CD14-positive monocyte (primary cell): Measurements from ENCODE around the gene ZNF440. TPM values are rescaled to one million over a fixed set of nuclear protein-coding genes. Genes with fewer than 3 reads are reported as not detected.
"Not testable (repeated sequence)": the region's sequence is repeated elsewhere in the genome, so short reads cannot be mapped to it uniquely, and the experiment has no call there.

Source experiments
- DNase-seq, 3 donors: peaks; one replicate each; pipeline ENCODE4 v3.0.0-alpha.2; 2011 to 2022
- H2AFZ ChIP-seq: 2 replicates; pipeline ENCODE4 v1.6.0; 2012; ENCODE audit warnings: mild to moderate bottlenecking, low read depth, low read length, inconsistent platforms; ENCODE audit not compliant: insufficient read depth, poor library complexity, severe bottlenecking
- H3K27ac ChIP-seq, 2 donors: 1 replicate in 1 of 2; 2 replicates in 1 of 2; pipeline ENCODE4 v1.5.1; 2012 to 2013; ENCODE audit warnings: low read length in 2 of 2, control low read depth in 1 of 2, inconsistent platforms in 1 of 2, low read depth in 1 of 2, mild to moderate bottlenecking in 1 of 2
- H3K27me3 ChIP-seq, 2 donors: one replicate each; pipeline versions ENCODE4 v1.6.0 to v1.6.1; 2011 to 2013; ENCODE audit warnings: low read length in 2 of 2; ENCODE audit not compliant: control insufficient read depth in 2 of 2, insufficient read depth in 2 of 2
- H3K36me3 ChIP-seq, 2 donors: replicated peaks in 1 of 2; 1 replicate in 1 of 2; 2 replicates in 1 of 2; pipeline versions ENCODE4 v1.5.1 to v1.6.1; 2012 to 2013; ENCODE audit warnings: low read length in 2 of 2, control low read depth in 1 of 2, inconsistent platforms in 1 of 2, mild to moderate bottlenecking in 1 of 2; ENCODE audit not compliant: insufficient read depth in 2 of 2, control insufficient read depth in 1 of 2
- H3K4me1 ChIP-seq, 2 donors: 1 replicate in 1 of 2; 2 replicates in 1 of 2; pipeline versions ENCODE4 v1.5.1 to v1.6.1; 2012 to 2013; ENCODE audit warnings: low read length in 2 of 2, control low read depth in 1 of 2, inconsistent platforms in 1 of 2, mild to moderate bottlenecking in 1 of 2, moderate library complexity in 1 of 2; ENCODE audit not compliant: insufficient read depth in 2 of 2, control insufficient read depth in 1 of 2
- H3K4me2 ChIP-seq: replicated peaks from 2 replicates; pipeline ENCODE3; 2012; ENCODE audit warnings: low read length, moderate library complexity, mild to moderate bottlenecking; ENCODE audit not compliant: poor library complexity, severe bottlenecking; ENCODE audit errors: extremely low read depth
- H3K4me3 ChIP-seq, 3 experiments: fragments of 200-600 bp in 1 of 3; sonication (generic) in 1 of 3; replicated peaks in 1 of 3; 1 replicate in 2 of 3; 2 replicates in 1 of 3; pipeline ENCODE4 v1.5.1; 2011 to 2013; ENCODE audit warnings: low read length in 3 of 3, mild to moderate bottlenecking in 3 of 3, control low read depth in 2 of 3, low read depth in 2 of 3, inconsistent platforms in 1 of 3, moderate library complexity in 1 of 3
- H3K79me2 ChIP-seq: 2 replicates; pipeline ENCODE4 v1.6.0; 2012; ENCODE audit warnings: mild to moderate bottlenecking, control low read depth, inconsistent platforms, low read length, moderate library complexity; ENCODE audit not compliant: insufficient read depth
- H3K9ac ChIP-seq: 2 replicates; pipeline ENCODE4 v1.6.0; 2017; ENCODE audit warnings: low read length, mild to moderate bottlenecking; ENCODE audit not compliant: insufficient read depth, poor library complexity, severe bottlenecking
- H3K9me3 ChIP-seq, 2 donors: replicated peaks in 1 of 2; 1 replicate in 1 of 2; 2 replicates in 1 of 2; pipeline versions ENCODE4 v1.5.1 to v1.6.1; 2012 to 2013; ENCODE audit warnings: low read length in 2 of 2, control low read depth in 1 of 2; ENCODE audit not compliant: control insufficient read depth in 1 of 2, insufficient read depth in 1 of 2
- H4K20me1 ChIP-seq: 2 replicates; pipeline ENCODE4 v1.6.0; 2012; ENCODE audit warnings: mild to moderate bottlenecking, low read length, control low read depth, moderate library complexity; ENCODE audit not compliant: insufficient read depth
- H3K27ac Mint-ChIP-seq, 7 donors: one replicate each; pipeline ENCODE4 v1.8.0; 2020; ENCODE audit warnings: mild to moderate bottlenecking in 7 of 7, mixed read lengths in 7 of 7, moderate library complexity in 6 of 7, inconsistent platforms in 2 of 7
- H3K27me3 Mint-ChIP-seq, 3 donors: one replicate each; pipeline ENCODE4 v1.8.0; 2021 to 2022; ENCODE audit warnings: low read depth in 3 of 3, mild to moderate bottlenecking in 3 of 3, mixed read lengths in 3 of 3, moderate library complexity in 3 of 3, inconsistent platforms in 1 of 3
- H3K36me3 Mint-ChIP-seq, 2 donors: one replicate each; pipeline ENCODE4 v1.8.0; 2020; ENCODE audit warnings: mixed read lengths in 2 of 2, inconsistent platforms in 1 of 2, mild to moderate bottlenecking in 1 of 2
- H3K4me1 Mint-ChIP-seq: one replicate; pipeline ENCODE4 v1.8.0; 2020; ENCODE audit warnings: mild to moderate bottlenecking, mixed read lengths
- H3K4me3 Mint-ChIP-seq, 2 donors: one replicate each; pipeline ENCODE4 v1.8.0; 2020; ENCODE audit warnings: mild to moderate bottlenecking in 2 of 2, mixed read lengths in 2 of 2, moderate library complexity in 1 of 2
- H3K9me3 Mint-ChIP-seq, 7 donors: one replicate each; pipeline ENCODE4 v1.8.0; 2020 to 2022; ENCODE audit warnings: mixed read lengths in 7 of 7, mild to moderate bottlenecking in 6 of 7, moderate library complexity in 6 of 7, inconsistent platforms in 2 of 7
- CTCF ChIP-seq: fragments of 200-600 bp; IDR thresholded peaks from one replicate; pipeline ENCODE4 v1.8.0; 2022; ENCODE audit warnings: antibody characterized with exemption, mild to moderate bottlenecking
- WGBS: methylation state at CpG from one replicate; pipeline ENCODE4 v1.1.5; 2013; ENCODE audit warnings: missing lambda C conversion rate; ENCODE audit not compliant: insufficient coverage; 5-methylcytosine and 5-hydroxymethylcytosine counted together
- intact Hi-C, 2 donors: fragments of 100-400 bp; cut with micrococcal nuclease; formaldehyde crosslinking; loops; one replicate each; pipeline versions ENCODE4 v1.15.0 to v1.15.1; 2023
- polyA plus RNA-seq, 3 donors: library from polyadenylated mRNA; depleted of rRNA in 1 of 3; unstranded in 2 of 3; stranded (reverse) in 1 of 3; fragments of 300-500 nt in 2 of 3; fragments of >200 nt in 1 of 3; fragmentation: Illumina TruSeq in 2 of 3; gene quantifications; 1 replicate in 2 of 3; 2 replicates in 1 of 3; pipeline ENCODE4 v1.2.3, GENCODE V29; 2012 to 2021

Gene ZNF440
- polyA plus RNA-seq, 3 donors, result 2.4 to 4.1 (median 3.4) TPM

DNA sequence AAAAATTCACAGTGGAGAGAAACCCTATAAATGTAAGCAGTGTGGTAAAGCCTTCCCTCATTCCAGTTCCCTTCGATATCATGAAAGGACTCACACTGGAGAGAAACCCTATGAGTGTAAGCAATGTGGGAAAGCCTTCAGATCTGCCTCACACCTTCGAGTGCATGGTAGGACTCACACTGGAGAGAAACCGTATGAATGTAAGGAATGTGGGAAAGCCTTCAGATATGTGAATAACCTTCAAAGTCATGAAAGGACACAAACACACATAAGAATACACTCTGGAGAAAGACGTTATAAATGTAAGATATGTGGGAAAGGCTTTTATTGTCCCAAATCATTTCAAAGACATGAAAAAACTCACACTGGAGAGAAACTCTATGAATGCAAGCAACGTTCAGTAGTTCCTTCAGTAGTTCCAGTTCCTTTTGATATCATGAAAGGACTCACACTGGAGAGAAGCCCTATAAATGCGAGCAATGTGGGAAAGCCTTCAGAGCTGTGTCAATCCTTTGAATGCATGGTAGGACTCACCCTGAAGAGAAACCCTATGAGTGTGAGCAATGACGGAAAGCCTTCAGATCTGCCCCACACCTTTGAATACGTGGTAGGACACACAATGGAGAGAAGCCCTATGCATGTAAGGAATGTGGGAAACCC lies 18.3 kb downstream of the ZNF440 start:
- no peaks in the 10 kb centered on the region for H3K27me3 Mint-ChIP-seq
- Histone ChIP-seq H3K9me3 (peaks cover 73 to 98% of the 10 kb centered on the region in 2 donors), H4K20me1 (no peaks in the 10 kb centered on the region), H3K27me3 (no peaks in the 10 kb centered on the region), H3K4me3 (peak overlapping the region in 1 of 3 experiments; percentile 35), H3K36me3 (peaks cover 30 to 73% of the 10 kb centered on the region in 2 donors), H3K79me2 (peaks cover 6% of the 10 kb centered on the region), H3K9ac (no peak overlapping the region), H3K4me1 (no peaks in the 10 kb centered on the region), H2AFZ (no peak overlapping the region), H3K27ac (no peak overlapping the region), H3K4me2 (no peak overlapping the region)
- H3K36me3 Mint-ChIP-seq, result peaks cover 54 to 68% of the 10 kb centered on the region in 2 donors
- TF ChIP-seq CTCF, result no peak
- no peaks in the 10 kb centered on the region for H3K4me1 Mint-ChIP-seq
- no peak overlapping the region for H3K4me3 Mint-ChIP-seq
- intact Hi-C loops, result no loop called here
- 92% methylated on average over 2 of the region's 8 CpGs for WGBS
- H3K9me3 Mint-ChIP-seq, result peaks cover 45 to 94% (median 92%) of the 10 kb centered on the region in 7 donors
- no peak overlapping the region for H3K27ac Mint-ChIP-seq
- DNase-seq, result no peak

- no peak for TF ChIP-seq CTCF
- no peak for DNase-seq
- intact Hi-C loops, result no loop called here
- no peak overlapping the region for H3K4me3 Mint-ChIP-seq
- no CpG with 5 or more reads among the region's 2 CpGs for WGBS
- Histone ChIP-seq H3K9me3 (peaks cover 72 to 96% of the 10 kb centered on the region in 2 donors), H2AFZ (no peak overlapping the region), H3K9ac (no peak overlapping the region), H3K27ac (no peak overlapping the region), H4K20me1 (no peaks in the 10 kb centered on the region), H3K36me3 (peaks cover 30 to 61% of the 10 kb centered on the region in 2 donors), H3K4me2 (no peak overlapping the region), H3K4me1 (no peaks in the 10 kb centered on the region), H3K4me3 (peak overlapping the region in 1 of 3 experiments; percentile 39), H3K79me2 (no peaks in the 10 kb centered on the region), H3K27me3 (no peaks in the 10 kb centered on the region)
- peaks cover 42 to 93% (median 89%) of the 10 kb centered on the region in 7 donors for H3K9me3 Mint-ChIP-seq
- no peak overlapping the region for H3K27ac Mint-ChIP-seq
- peaks cover 43 to 57% of the 10 kb centered on the region in 2 donors for H3K36me3 Mint-ChIP-seq
- no peaks in the 10 kb centered on the region for H3K4me1 Mint-ChIP-seq
- no peaks in the 10 kb centered on the region for H3K27me3 Mint-ChIP-seq
Observed at GRCh38 chr19:11833541-11833940, 19.5 kb downstream of the ZNF440 start.

DNA sequence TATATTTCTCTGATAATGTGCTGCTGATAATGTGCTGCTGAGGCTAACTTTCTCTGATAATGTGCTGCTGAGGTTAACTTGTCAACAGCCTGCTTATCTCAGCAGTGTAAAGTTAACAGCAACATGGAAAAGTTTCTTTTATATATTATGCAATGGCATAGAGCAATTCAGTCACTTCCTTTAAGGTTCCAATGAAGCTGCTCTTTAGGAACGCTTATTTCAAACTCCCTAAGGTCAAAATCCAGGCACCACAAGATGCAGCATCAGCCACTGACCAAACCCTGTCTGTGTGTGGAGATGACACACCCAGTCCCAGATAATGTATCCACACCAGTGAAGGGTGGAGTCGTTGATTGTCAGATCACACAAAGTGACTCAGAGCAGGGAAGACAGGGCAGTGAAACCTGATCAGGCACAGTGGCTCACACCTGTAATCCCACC lies 21.6 kb downstream of the ZNF440 start:
- H3K27me3 ChIP-seq, H3K4me2 ChIP-seq, H3K27me3 Mint-ChIP-seq, H2AFZ ChIP-seq, H3K4me1 Mint-ChIP-seq, DNase-seq, H3K4me1 ChIP-seq, H3K27ac ChIP-seq, intact Hi-C loops, H4K20me1 ChIP-seq, H3K4me3 Mint-ChIP-seq, H3K9ac ChIP-seq, H3K4me3 ChIP-seq, H3K79me2 ChIP-seq, H3K27ac Mint-ChIP-seq: not testable (repeated sequence)
- Mint-ChIP-seq H3K36me3 (peaks cover 29 to 36% of the 10 kb centered on the region in 2 donors), H3K9me3 (peaks cover 32 to 92% (median 88%) of the 10 kb centered on the region in 7 donors)
- 89% methylated on average over 1 of the region's 2 CpGs for WGBS
- peaks cover 70 to 95% of the 10 kb centered on the region in 2 donors for H3K9me3 ChIP-seq
- peaks cover 20 to 40% of the 10 kb centered on the region in 2 donors for H3K36me3 ChIP-seq
